ENCODE measurements around the gene PLXNB3. TPM values are rescaled to one million over a fixed set of nuclear protein-coding genes. Genes with fewer than 3 reads are reported as not detected.
A peak's percentile ranks its signal among the peaks of the same experiment; 100 is the strongest.

PLXNB3 gene
- total and polyA plus RNA-seq, 2 of the 13 experiments (the other 11 are each of a cell fraction or from before 2014, with no cell fraction given), result 3.0 to 6.9 TPM

DNA sequence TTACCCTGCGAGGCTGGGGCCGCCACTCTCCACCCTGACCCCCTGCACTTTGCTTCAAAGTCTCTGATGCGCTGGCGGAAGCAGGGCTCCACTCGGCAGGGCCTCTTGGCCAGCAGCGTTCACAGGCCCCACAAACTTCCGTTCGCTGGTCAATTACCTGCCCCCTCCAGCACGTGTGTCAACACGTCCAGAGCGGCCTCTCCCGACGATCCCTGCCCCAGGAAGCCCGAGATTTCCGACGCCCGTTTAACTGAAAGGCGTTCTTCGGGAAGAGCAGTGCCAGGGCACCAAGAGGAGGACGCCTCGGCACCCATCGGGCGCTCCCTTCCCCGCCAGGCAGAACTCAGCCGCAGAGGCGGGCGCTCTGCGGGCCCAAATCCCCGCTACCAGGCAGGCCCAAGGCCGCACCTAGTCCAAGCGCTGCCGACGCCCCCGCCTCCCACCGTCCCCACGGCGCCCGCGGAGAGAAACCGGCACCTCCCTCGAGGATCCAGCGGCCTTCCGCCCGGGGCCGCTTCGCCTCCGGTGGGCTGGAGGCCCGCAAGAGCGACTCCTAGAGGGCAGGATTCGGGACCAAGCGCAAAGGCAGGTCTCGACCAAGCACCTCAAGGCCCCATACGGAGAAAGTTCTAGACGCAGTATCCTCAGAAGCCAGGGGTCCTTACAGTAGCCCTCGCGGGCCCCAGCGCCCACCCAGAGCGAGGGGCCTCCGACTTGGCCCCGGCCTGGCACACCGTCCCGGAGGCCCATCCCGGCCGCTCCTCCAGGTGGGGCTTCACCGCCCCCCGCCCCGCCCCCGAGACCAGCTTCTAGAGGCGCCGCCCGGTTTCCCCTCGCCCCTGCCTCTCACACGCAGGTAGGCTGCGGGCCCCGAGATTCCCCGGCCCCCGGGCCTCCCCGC, 40.4 kb upstream of the PLXNB3 start (continued):
- TF ChIP-seq BHLHE40 (IDR thresholded peaks at IDR 0.05; ENCODE audit: low read length), result peak; percentile 88
- TF ChIP-seq ISL2 (CRISPR knock-in tag; IDR thresholded peaks at IDR 0.05), result no peak; the same call in 1 of the 2 replicates
- peak; percentile 24; the same call in 1 of the 2 replicates for TF ChIP-seq ZNF619 (CRISPR knock-in tag; IDR thresholded peaks at IDR 0.05)
- TF ChIP-seq, protein P1, sequence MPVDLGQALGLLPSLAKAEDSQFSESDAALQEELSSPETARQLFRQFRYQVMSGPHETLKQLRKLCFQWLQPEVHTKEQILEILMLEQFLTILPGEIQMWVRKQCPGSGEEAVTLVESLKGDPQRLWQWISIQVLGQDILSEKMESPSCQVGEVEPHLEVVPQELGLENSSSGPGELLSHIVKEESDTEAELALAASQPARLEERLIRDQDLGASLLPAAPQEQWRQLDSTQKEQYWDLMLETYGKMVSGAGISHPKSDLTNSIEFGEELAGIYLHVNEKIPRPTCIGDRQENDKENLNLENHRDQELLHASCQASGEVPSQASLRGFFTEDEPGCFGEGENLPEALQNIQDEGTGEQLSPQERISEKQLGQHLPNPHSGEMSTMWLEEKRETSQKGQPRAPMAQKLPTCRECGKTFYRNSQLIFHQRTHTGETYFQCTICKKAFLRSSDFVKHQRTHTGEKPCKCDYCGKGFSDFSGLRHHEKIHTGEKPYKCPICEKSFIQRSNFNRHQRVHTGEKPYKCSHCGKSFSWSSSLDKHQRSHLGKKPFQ (CRISPR knock-in tag; IDR thresholded peaks at IDR 0.05; ENCODE audit: insufficient replicate concordance), result peak; percentile 60
- TF ChIP-seq ZNF891 (CRISPR knock-in tag; IDR thresholded peaks at IDR 0.05), result 0 out of 2 replicates have a peak, but pooled peaks have one; percentile 22
- no peak; the same call in none of the 2 replicates for TF ChIP-seq POLR2G (IDR thresholded peaks at IDR 0.05; ENCODE audit: low read depth, low read length)
- TF ChIP-seq MEIS2 (CRISPR knock-in tag; IDR thresholded peaks at IDR 0.05), result 0 out of 2 replicates have a peak, but pooled peaks have one; percentile 50
- TF ChIP-seq, protein P2, sequence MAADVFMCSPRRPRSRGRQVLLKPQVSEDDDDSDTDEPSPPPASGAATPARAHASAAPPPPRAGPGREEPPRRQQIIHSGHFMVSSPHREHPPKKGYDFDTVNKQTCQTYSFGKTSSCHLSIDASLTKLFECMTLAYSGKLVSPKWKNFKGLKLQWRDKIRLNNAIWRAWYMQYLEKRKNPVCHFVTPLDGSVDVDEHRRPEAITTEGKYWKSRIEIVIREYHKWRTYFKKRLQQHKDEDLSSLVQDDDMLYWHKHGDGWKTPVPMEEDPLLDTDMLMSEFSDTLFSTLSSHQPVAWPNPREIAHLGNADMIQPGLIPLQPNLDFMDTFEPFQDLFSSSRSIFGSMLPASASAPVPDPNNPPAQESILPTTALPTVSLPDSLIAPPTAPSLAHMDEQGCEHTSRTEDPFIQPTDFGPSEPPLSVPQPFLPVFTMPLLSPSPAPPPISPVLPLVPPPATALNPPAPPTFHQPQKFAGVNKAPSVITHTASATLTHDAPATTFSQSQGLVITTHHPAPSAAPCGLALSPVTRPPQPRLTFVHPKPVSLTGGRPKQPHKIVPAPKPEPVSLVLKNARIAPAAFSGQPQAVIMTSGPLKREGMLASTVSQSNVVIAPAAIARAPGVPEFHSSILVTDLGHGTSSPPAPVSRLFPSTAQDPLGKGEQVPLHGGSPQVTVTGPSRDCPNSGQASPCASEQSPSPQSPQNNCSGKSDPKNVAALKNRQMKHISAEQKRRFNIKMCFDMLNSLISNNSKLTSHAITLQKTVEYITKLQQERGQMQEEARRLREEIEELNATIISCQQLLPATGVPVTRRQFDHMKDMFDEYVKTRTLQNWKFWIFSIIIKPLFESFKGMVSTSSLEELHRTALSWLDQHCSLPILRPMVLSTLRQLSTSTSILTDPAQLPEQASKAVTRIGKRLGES (CRISPR knock-in tag; IDR thresholded peaks at IDR 0.05; ENCODE audit: borderline replicate concordance), result no peak
- TF ChIP-seq TBX2 (CRISPR knock-in tag; IDR thresholded peaks at IDR 0.05; ENCODE audit: borderline replicate concordance), result peak; percentile 74
- no peak for TF ChIP-seq TRIM24 (CRISPR knock-in tag; IDR thresholded peaks at IDR 0.05)
- TF ChIP-seq MXI1 (IDR thresholded peaks at IDR 0.05; ENCODE audit: borderline replicate concordance, low read depth, low read length), result peak; percentile 73; the same call in 1 of the 3 replicates
- TF ChIP-seq, protein P3, sequence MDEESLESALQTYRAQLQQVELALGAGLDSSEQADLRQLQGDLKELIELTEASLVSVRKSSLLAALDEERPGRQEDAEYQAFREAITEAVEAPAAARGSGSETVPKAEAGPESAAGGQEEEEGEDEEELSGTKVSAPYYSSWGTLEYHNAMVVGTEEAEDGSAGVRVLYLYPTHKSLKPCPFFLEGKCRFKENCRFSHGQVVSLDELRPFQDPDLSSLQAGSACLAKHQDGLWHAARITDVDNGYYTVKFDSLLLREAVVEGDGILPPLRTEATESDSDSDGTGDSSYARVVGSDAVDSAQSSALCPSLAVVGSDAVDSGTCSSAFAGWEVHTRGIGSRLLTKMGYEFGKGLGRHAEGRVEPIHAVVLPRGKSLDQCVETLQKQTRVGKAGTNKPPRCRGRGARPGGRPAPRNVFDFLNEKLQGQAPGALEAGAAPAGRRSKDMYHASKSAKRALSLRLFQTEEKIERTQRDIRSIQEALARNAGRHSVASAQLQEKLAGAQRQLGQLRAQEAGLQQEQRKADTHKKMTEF (CRISPR knock-in tag; IDR thresholded peaks at IDR 0.05), result 0 out of 2 replicates have a peak, but pooled peaks have one; percentile 32
- no peak for TF ChIP-seq ZSCAN21 (CRISPR knock-in tag; IDR thresholded peaks at IDR 0.05; ENCODE audit: borderline replicate concordance)
- TF ChIP-seq, protein P4, sequence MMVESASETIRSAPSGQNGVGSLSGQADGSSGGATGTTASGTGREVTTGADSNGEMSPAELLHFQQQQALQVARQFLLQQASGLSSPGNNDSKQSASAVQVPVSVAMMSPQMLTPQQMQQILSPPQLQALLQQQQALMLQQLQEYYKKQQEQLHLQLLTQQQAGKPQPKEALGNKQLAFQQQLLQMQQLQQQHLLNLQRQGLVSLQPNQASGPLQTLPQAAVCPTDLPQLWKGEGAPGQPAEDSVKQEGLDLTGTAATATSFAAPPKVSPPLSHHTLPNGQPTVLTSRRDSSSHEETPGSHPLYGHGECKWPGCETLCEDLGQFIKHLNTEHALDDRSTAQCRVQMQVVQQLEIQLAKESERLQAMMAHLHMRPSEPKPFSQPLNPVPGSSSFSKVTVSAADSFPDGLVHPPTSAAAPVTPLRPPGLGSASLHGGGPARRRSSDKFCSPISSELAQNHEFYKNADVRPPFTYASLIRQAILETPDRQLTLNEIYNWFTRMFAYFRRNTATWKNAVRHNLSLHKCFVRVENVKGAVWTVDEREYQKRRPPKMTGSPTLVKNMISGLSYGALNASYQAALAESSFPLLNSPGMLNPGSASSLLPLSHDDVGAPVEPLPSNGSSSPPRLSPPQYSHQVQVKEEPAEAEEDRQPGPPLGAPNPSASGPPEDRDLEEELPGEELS (CRISPR knock-in tag; IDR thresholded peaks at IDR 0.05), result peak; percentile 56
- TF ChIP-seq, protein P5, sequence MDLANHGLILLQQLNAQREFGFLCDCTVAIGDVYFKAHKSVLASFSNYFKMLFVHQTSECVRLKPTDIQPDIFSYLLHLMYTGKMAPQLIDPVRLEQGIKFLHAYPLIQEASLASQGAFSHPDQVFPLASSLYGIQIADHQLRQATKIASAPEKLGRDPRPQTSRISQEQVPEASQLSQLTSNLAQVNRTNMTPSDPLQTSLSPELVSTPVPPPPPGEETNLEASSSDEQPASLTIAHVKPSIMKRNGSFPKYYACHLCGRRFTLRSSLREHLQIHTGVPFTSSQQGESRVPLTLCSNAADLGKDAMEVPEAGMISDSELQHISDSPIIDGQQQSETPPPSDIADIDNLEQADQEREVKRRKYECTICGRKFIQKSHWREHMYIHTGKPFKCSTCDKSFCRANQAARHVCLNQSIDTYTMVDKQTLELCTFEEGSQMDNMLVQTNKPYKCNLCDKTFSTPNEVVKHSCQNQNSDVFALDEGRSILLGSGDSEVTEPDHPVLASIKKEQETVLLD (CRISPR knock-in tag; IDR thresholded peaks at IDR 0.05; ENCODE audit: low read depth), result 0 out of 2 replicates have a peak, but pooled peaks have one; percentile 63
- TF ChIP-seq ZNF792 (CRISPR knock-in tag; IDR thresholded peaks at IDR 0.05), result 0 out of 2 replicates have a peak, but pooled peaks have one; percentile 14
- TF ChIP-seq SAP130 (CRISPR knock-in tag; IDR thresholded peaks at IDR 0.05; ENCODE audit: low read depth), result peak; percentile 88
- peak; percentile 74 for TF ChIP-seq FOXA3 (CRISPR knock-in tag; IDR thresholded peaks at IDR 0.05)
- peak; percentile 50; the same call in 1 of the 2 replicates for TF ChIP-seq HDAC2 (CRISPR knock-in tag; IDR thresholded peaks at IDR 0.05)

Measured in HepG2 (cell line).